ENCODE measurements around the gene STIM1. TPM values are rescaled to one million over a fixed set of nuclear protein-coding genes. Genes with fewer than 3 reads are reported as not detected.

The STIM1 gene
- total RNA-seq, 4 donors from 2014 or later: 50.1 to 112 (median 63.3) TPM

- Histone ChIP-seq H3K27me3 (no peaks in the 10 kb centered on the region), H3K4me1 (peaks cover 0 to 62% (median 17%) of the 10 kb centered on the region in 3 donors), H3K27ac (peak overlapping the region in 3 of 4 donors; percentile 16 to 28 (median 21)), H3K4me3 (no peak overlapping the region), H3K36me3 (peaks cover 0 to 71% (median 3%) of the 10 kb centered on the region in 3 donors), H3K9me3 (no peaks in the 10 kb centered on the region)
- intact Hi-C loops (cut with DNase I): no loop called here
- TF ChIP-seq POLR2A (IDR thresholded peaks at IDR 0.05) (no peak), CTCF (IDR thresholded peaks at IDR 0.05) (no peak)
- WGBS, 2 donors: 65 to 87% methylated on average over 2 of the region's 2 CpGs
- DNase-seq: no peak
Observed at GRCh38 chr11:4065601-4066377, 210.3 kb downstream of the STIM1 start.

DNA sequence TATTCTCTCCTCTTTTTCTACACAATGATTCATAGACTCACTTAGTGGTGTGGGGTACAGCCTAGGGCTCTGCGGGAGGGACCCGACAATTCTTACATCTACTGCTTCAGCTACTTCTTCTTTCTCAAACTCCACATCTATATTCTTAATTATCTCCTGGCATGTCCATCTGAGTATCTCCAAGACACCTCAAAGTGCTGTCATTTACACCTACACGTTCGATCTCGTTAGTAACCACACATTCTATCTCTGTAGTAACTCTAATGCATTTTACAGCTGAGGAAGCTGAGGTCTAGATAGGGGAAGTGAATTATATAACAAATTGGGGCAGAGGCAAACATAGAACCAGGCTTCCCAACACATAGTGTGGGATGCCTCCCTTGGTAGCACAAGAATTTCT lies 211.4 kb downstream of the STIM1 start:
- TF ChIP-seq CTCF (IDR thresholded peaks at IDR 0.05): no peak
- no peak for TF ChIP-seq POLR2A (IDR thresholded peaks at IDR 0.05)
- Histone ChIP-seq H3K4me1 (peaks cover 0 to 68% (median 20%) of the 10 kb centered on the region in 3 donors), H3K36me3 (peaks cover 0 to 71% (median 0%) of the 10 kb centered on the region in 3 donors), H3K9me3 (no peaks in the 10 kb centered on the region), H3K27ac (no peak overlapping the region), H3K27me3 (no peaks in the 10 kb centered on the region), H3K4me3 (no peak overlapping the region)
- 60 to 70% methylated on average over 5 of the region's 5 CpGs for whole genome bisulfite sequencing, 2 donors
- intact Hi-C loops (cut with DNase I): no loop called here
- no peak for DNase-seq

DNA sequence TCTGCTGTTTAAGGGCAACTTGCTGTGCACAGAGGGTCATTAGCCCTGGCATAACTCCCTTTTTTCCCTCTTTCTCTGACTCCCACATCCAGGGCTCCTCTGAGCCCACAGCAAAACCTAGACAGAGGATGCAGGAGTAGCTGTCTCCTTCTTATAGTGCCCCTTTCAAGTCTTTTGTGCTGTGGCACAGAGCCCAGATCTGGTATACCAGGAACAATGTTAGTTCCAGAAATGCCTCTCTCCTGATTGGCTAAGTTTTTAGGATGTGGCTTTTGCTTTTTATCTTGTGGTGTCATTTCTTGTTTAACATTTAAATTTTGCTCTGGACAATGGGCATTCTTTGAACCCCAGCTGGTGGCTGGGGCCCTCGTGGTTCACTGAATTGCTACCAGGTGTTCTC lies 213.5 kb downstream of the STIM1 start:
- no peak for DNase-seq
- Histone ChIP-seq H3K9me3 (no peaks in the 10 kb centered on the region), H3K4me1 (peaks cover 0 to 75% (median 26%) of the 10 kb centered on the region in 3 donors), H3K27ac (no peak overlapping the region), H3K36me3 (peaks cover 0 to 70% (median 0%) of the 10 kb centered on the region in 3 donors), H3K4me3 (no peak overlapping the region), H3K27me3 (no peaks in the 10 kb centered on the region)
- intact Hi-C loops (cut with DNase I): no loop called here
- TF ChIP-seq POLR2A (IDR thresholded peaks at IDR 0.05) (no peak), CTCF (IDR thresholded peaks at IDR 0.05) (no peak)
- WGBS, 2 donors: 61 to 82% methylated on average over 1 of the region's 1 CpG

DNA sequence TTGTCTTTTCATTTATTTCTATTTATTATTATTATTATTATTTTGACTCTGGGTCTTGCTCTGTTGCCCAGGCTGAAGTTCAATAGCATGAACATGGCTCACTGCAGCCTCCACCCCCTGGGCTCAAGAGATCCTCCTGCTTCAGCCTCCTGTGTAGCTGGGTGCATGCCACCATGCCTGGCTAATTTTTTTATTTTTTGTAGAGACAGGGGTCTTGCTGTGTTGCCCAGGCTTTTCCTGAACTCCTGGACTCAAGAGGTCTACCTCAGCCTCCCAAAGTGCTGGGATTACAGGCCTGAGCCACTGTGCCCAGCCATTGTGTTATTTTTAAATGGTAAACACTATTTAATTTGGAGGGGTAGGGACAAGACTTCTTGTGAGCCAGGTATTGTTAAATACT lies 215.9 kb downstream of the STIM1 start:
- H3K4me3 ChIP-seq: no peak overlapping the region
- intact Hi-C loops (cut with DNase I): loop anchor here (5.0 kb wide), 1 partner anchor 219 kb away; no protein-coding TSS in a partner anchor
- no peaks in the 10 kb centered on the region for H3K27me3 ChIP-seq
- peaks cover 0 to 51% (median 12%) of the 10 kb centered on the region in 3 donors for H3K4me1 ChIP-seq
- H3K36me3 ChIP-seq: peaks cover 0 to 75% (median 9%) of the 10 kb centered on the region in 3 donors
- peak overlapping the region in 1 of 4 donors; percentile 49 for H3K27ac ChIP-seq
- no peak for TF ChIP-seq POLR2A (IDR thresholded peaks at IDR 0.05)
- no peak for TF ChIP-seq CTCF (IDR thresholded peaks at IDR 0.05)
- DNase-seq: no peak
- no peaks in the 10 kb centered on the region for H3K9me3 ChIP-seq

- DNase-seq: no peak
- Histone ChIP-seq H3K27me3 (no peaks in the 10 kb centered on the region), H3K9me3 (no peaks in the 10 kb centered on the region), H3K4me3 (no peak overlapping the region), H3K4me1 (peaks cover 0 to 57% (median 12%) of the 10 kb centered on the region in 3 donors), H3K36me3 (peaks cover 0 to 70% (median 9%) of the 10 kb centered on the region in 3 donors), H3K27ac (peak overlapping the region in 2 of 4 donors; percentile 49 to 65)
- intact Hi-C loops (cut with DNase I): loop anchor here (5.0 kb wide), 1 partner anchor 220 kb away; no protein-coding TSS in a partner anchor
- TF ChIP-seq POLR2A (IDR thresholded peaks at IDR 0.05): no peak
- TF ChIP-seq CTCF (IDR thresholded peaks at IDR 0.05): no peak
Observed at GRCh38 chr11:4071914-4072313, 216.4 kb downstream of the STIM1 start.
